ENCODE results near the gene WNK2.
"Not testable (repeated sequence)": the region's sequence is repeated elsewhere in the genome, so short reads cannot be mapped to it uniquely, and the experiment has no call there.

Gene WNK2

DNA sequence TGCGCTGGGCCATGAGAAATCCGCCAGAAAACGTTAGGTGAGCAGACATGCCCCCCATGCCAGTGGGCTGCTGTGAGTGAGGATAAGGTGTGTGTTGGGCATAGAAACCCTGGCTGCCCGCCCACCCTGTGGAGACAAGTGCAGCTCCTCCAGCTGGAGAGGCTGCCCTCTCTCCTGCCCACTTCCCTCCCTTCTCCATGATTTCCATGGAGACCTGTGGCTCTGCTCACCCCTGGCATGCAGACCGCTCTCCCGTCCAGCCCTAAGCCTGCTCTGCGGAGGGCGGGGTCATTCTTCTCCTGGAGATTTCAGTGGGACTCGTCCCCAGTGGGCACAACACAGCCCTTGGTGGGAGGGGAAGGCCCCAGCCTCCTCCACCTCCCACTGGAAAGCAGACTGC lies 134.5 kb downstream of the WNK2 start:
- peaks cover 53% of the 10 kb centered on the region for H3K4me1 ChIP-seq
- TF ChIP-seq Cebpa-rat (IDR thresholded peaks at IDR 0.05) = no peak
- H3K36me3 ChIP-seq = peaks cover 13% of the 10 kb centered on the region
- H3K9ac ChIP-seq = no peak overlapping the region
- no peaks in the 10 kb centered on the region for H3K9me3 ChIP-seq
- H4K20me1 ChIP-seq = no peaks in the 10 kb centered on the region
- no peaks in the 10 kb centered on the region for H3K27me3 ChIP-seq
- no peak overlapping the region for H3K4me3 ChIP-seq
- H3K4me2 ChIP-seq = peak overlapping the region; percentile 50; the same call in 1 of the 2 replicates
- H3K27ac ChIP-seq = no peak overlapping the region

DNA sequence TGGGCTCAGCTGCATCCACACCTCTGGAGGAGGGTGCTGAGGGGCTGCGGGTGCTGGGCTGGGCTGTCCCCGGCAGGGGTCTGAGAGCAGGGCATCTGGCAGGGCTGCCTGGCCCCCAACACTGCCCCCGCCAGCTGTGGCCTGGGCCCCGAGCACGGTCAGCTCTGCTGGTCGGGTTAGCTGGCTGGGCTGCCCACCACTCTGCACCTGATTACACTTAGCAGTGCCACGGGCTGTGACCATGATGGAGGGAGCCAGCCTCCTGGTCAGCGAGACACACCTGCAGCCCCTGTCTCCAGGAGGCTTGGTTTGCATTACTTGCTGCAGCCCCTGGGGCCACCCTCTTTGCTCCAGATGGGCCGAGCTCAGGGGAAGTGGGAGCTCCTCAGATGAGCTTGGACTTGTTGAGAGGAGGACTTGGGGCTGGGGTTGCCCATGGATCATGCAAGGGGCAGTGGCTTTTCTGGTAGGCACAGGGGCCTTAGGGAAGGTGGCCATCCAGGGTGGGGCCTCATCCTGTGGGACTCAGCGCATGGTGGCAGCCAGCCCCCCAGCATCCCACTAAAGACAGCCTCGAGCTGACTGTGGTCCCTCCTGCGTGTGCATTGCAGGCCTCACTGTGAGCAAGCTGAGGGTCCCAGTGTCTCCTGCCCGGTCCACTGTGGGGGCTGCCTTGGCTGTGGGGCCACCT lies 135.5 kb downstream of the WNK2 start:
- Histone ChIP-seq H3K36me3 (peaks cover 13% of the 10 kb centered on the region), H4K20me1 (no peaks in the 10 kb centered on the region), H3K9ac (no peak overlapping the region), H3K27ac (no peak overlapping the region), H3K4me1 (peaks cover 63% of the 10 kb centered on the region), H3K27me3 (no peaks in the 10 kb centered on the region), H3K4me3 (no peak overlapping the region), H3K9me3 (no peaks in the 10 kb centered on the region), H3K4me2 (no peak overlapping the region)
- no peak for TF ChIP-seq Cebpa-rat (IDR thresholded peaks at IDR 0.05)

DNA sequence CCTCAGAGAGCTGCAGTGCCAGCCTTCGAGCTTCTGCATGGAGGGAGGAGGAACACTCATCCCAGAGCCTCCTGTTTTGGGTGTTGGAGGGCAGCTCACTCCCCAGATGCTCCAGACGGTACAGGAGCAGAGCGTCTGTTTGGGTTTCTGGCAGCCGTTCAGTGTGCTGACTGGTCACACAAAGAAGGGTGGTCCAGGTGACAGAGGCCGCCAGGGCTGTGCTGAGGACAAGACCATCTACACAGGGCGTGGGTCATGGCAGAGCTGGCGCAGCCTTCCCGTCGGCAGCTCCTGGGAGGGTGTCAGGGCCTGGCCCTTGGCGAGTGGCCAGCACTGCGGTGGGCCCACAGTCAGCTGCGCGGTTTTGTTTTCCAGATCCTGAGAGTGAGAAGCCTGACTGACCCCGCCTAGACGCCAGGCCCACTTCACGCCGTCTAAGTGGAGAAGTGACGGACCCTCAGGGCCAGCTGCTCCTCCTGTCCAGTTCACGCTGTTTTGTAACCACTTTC lies 136.1 kb downstream of the WNK2 start:
- peaks cover 69% of the 10 kb centered on the region for H3K4me1 ChIP-seq
- H3K36me3 ChIP-seq = peaks cover 13% of the 10 kb centered on the region
- no peak overlapping the region for H3K9ac ChIP-seq
- H4K20me1 ChIP-seq = no peaks in the 10 kb centered on the region
- no peaks in the 10 kb centered on the region for H3K27me3 ChIP-seq
- no peak overlapping the region for H3K4me2 ChIP-seq
- TF ChIP-seq Cebpa-rat (IDR thresholded peaks at IDR 0.05) = no peak
- H3K27ac ChIP-seq = no peak overlapping the region; the same call in 1 of the 2 replicates
- no peaks in the 10 kb centered on the region for H3K9me3 ChIP-seq
- no peak overlapping the region for H3K4me3 ChIP-seq

DNA sequence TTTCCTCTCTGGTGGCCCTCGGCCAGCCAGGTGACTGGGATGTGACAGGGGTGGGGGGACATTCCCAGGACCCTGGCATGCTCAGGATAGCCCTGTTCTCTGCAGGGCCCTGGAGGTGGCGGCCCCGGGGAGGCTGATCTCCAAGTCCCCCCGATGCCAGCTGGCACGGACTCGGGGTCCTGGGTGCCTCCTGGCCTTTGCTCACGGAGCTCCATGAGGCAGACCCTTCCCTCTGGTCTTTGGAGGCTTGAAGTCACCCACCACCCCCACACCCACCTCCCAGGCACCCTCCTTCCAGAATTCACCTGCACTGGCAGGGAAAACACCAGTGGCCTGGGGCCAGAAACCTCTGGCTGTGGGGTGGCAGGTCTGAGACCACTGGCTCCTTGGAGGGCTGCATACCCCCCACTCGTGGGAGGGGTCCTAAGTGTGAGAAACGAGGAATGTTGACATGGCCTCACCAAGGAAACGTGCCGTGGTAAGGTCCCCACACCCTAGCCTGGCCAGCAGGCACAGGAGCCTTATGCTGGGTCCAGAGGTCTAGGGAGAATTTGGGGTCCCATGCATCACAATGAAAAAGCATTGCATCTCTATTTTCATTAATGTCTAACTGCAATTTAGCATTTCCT lies 136.8 kb downstream of the WNK2 start:
- Histone ChIP-seq H3K36me3 (peaks cover 13% of the 10 kb centered on the region), H3K9me3 (no peaks in the 10 kb centered on the region)

DNA sequence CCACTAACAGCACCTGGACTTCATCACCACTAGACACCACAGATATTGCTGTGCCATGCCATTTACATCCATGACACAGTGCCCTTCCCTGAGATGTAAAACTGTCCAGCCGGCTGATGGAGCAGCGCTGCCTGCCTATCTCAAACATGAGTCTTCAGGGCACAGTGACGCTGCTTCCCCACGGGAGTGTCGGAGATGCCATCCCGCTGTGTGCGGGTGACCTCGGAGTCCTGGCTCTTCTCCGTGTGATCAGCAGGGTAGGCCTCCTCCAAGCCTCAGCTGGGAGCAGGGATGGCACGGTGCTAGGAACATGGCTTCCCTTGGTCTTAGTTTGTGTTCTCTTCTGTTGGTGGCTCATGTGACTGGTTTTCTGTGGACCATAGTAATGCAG lies 137.3 kb downstream of the WNK2 start:
- TF ChIP-seq Cebpa-rat (IDR thresholded peaks at IDR 0.05) = no peak
- peaks cover 13% of the 10 kb centered on the region for H3K36me3 ChIP-seq
- H3K4me3 ChIP-seq = no peak overlapping the region
- no peaks in the 10 kb centered on the region for H4K20me1 ChIP-seq
- H3K9ac ChIP-seq = no peak overlapping the region
- H3K27me3 ChIP-seq = no peaks in the 10 kb centered on the region
- peak overlapping the region; percentile 52 for H3K4me2 ChIP-seq
- no peaks in the 10 kb centered on the region for H3K9me3 ChIP-seq
- H3K4me1 ChIP-seq = peaks cover 71% of the 10 kb centered on the region
- H3K27ac ChIP-seq = peak overlapping the region; percentile 13; the same call in 1 of the 2 replicates

More for the DNA sequence above, 136.8 kb downstream of the WNK2 start:
- Histone ChIP-seq H3K4me2 (peak overlapping the region; percentile 52; the same call in 1 of the 2 replicates), H3K9ac (no peak overlapping the region), H3K4me3 (no peak overlapping the region), H3K27ac (no peak overlapping the region; the same call in 1 of the 2 replicates), H3K4me1 (peaks cover 75% of the 10 kb centered on the region), H4K20me1 (no peaks in the 10 kb centered on the region), H3K27me3 (no peaks in the 10 kb centered on the region)
- TF ChIP-seq Cebpa-rat (IDR thresholded peaks at IDR 0.05) = no peak

DNA sequence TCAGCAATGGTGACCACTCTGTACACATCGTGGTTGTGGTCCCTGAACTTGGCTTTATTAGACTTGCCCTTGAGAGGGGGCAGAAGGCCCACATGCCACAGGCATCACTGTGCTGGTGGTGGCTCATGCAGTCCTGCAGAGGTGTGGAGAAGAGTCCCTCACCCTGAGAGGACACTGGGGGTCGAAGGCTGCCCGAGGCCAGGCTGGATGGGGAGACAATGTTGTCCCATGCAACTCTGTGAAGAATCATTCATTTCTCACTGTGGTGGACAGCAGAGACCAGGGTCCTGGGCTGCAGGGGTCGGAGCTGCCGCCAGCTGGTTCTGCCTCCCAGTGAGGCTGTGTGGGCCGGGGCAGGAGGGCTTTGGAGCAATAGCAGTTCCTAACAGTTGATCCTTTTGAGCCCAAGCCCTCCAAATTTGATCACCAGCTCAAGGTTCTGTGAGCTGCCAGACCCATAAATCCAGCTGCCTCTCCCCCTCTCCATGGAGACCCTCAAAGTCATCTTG lies 139.6 kb downstream of the WNK2 start:
- Histone ChIP-seq H3K4me1 (peaks cover 48% of the 10 kb centered on the region), H3K4me2 (peak overlapping the region; percentile 59; the same call in 1 of the 2 replicates)
- H4K20me1 ChIP-seq, H3K27me3 ChIP-seq, H3K4me3 ChIP-seq, H3K27ac ChIP-seq, H3K9me3 ChIP-seq, H3K9ac ChIP-seq, H3K36me3 ChIP-seq: not testable (repeated sequence)

DNA sequence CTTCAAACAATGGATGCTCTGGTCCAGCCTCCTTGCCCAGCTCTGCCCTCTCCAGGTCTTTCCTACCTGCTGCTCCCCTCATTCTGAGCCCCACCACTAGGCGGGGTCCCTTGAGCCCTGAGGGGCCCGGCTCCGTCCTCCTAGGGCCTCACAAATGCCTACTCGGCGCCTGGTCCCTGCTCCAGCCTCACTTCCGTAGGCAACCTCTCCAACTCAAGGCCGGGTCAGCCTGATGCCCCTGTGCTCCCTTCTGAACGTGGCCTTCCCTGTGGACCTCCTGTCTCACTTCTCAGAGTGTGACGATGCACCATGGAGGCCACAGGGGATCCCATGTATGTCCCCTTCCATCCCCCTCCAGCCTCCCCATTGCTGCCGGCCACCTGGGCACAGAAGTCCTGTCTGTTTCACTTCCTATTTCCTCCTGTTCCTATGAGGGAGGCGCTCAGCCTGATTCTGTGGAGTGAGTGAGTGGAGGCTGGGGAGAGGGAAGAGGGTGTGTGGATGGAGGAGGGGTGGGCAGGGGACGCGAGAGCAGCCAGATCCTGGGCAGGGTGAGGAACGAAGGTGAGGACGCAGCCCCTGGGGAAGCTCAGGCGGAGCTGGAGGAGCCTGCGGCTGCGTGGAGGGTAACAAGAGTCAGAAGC lies 140.4 kb downstream of the WNK2 start:
- Histone ChIP-seq H3K9me3 (no peaks in the 10 kb centered on the region), H4K20me1 (no peaks in the 10 kb centered on the region), H3K36me3 (peaks cover 5% of the 10 kb centered on the region; the same call in 1 of the 2 replicates)

DNA sequence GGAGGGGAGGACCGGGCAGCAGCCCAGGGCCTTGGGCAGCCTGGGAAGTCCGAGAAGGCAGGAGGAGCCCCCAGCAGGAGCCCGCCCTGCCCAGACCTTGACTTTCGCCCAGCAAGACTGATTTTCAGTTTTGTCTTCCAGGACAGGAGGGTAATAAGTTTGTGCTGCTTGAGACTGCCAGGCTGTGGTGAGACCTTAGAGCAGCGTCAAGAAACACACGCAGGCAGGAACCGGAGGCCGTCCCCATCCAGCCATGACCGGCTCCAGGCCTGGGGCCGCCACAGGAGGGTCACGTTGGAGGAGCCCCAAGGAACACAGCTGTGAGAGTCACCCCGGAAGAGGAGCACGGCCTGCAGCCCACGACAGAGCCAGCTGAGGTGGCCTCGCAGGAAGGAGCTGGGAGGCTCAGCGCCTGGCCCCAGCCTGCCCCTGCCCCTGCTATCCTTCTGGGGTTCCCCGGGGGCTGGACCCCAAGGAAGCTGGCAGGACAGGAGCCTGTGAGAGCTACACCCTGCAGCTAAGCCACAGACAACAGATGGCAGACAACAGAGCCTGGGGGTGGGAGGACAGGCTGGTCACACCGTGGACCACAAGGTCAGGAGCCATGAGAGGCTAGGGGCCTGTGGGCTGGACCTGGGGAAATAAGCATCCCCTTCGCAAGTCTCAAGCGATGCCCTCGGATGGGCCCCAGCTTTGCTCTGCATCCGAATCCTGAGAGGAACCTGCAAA lies 141.5 kb downstream of the WNK2 start:
- Histone ChIP-seq H3K9me3 (no peaks in the 10 kb centered on the region), H3K27me3 (no peaks in the 10 kb centered on the region), H3K27ac (peak overlapping the region; percentile 38; the same call in 1 of the 2 replicates), H4K20me1 (no peaks in the 10 kb centered on the region), H3K4me2 (no peak overlapping the region), H3K4me3 (no peak overlapping the region), H3K36me3 (peaks cover 5% of the 10 kb centered on the region; the same call in 1 of the 2 replicates), H3K9ac (no peak overlapping the region), H3K4me1 (peaks cover 48% of the 10 kb centered on the region)
- no peak for TF ChIP-seq Cebpa-rat (IDR thresholded peaks at IDR 0.05)

More for the DNA sequence above, 140.4 kb downstream of the WNK2 start:
- Histone ChIP-seq H3K4me2 (peak overlapping the region; percentile 59), H3K9ac (no peak overlapping the region), H3K4me1 (peaks cover 48% of the 10 kb centered on the region), H3K4me3 (no peak overlapping the region), H3K27ac (peak overlapping the region; percentile 30; the same call in 1 of the 2 replicates), H3K27me3 (no peaks in the 10 kb centered on the region)
- no peak for TF ChIP-seq Cebpa-rat (IDR thresholded peaks at IDR 0.05)

DNA sequence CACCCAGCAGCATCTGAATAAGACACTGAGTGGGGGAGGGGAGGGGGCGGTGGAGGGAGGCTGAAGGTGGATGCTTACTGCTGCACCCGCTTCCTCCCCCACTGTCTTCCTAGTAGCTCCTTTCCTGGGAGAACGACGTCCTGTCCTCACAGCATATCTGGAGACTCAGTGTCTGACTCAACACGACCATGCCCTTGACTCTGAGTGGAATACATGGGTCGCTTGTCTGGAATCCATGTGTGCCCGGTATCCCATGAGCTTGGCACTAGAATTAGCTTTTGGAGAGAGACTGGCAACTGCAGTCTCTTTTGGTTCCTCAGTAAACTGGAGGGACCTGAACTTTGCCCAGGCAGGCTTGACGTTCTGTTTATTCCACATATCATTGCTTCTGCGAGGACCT lies 142.1 kb downstream of the WNK2 start:
- Histone ChIP-seq H3K4me2 (no peak overlapping the region), H3K36me3 (peaks cover 2% of the 10 kb centered on the region; the same call in 1 of the 2 replicates), H3K9me3 (no peaks in the 10 kb centered on the region), H3K9ac (no peak overlapping the region), H3K27me3 (no peaks in the 10 kb centered on the region), H3K27ac (no peak overlapping the region), H4K20me1 (no peaks in the 10 kb centered on the region), H3K4me3 (no peak overlapping the region), H3K4me1 (peaks cover 43% of the 10 kb centered on the region)
- no peak for TF ChIP-seq Cebpa-rat (IDR thresholded peaks at IDR 0.05)
